ENCODE data around the gene SPRR1B. TPM values are rescaled to one million over a fixed set of nuclear protein-coding genes. Genes with fewer than 3 reads are reported as not detected.
"Not testable (repeated sequence)": the region's sequence is repeated elsewhere in the genome, so short reads cannot be mapped to it uniquely, and the experiment has no call there.

SPRR1B gene, protein sequence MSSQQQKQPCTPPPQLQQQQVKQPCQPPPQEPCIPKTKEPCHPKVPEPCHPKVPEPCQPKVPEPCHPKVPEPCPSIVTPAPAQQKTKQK
- not detected in 2 replicates for total RNA-seq (2014; rRNA removed; shearing (Covaris generic))
- polyA plus RNA-seq (2015; cell fraction: cytosol; rRNA removed): not detected in 2 replicates
- polyA plus RNA-seq (2015; cell fraction: nucleus; rRNA removed): not detected in 2 replicates

DNA sequence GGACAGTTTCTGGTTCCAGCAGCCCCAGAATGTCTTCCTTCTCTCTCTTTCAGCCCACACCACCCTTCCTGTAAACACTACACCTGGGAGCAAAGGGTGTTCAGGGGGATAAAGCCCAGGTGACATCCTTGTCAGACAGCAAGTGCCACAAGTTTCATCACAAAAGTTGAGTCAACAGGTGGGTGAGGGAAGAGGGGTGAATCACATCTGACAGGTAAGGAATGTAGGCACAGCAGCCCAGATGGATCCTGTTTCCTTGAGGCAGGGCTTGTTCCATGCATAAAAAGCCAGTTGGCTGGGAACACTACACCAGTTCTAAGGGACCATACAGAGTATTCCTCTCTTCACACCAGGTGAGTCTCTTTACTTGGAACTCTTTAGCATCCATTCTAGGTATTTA is at the start of gene SPRR1B:
TSS of gene SPRR1B (plus strand) at position 309 of the 400 bp plus-strand sequence. CDS start 1,143 bp downstream, outside the sequence.
- DNase-seq (ENCODE audit: low read depth): no peak

DNA sequence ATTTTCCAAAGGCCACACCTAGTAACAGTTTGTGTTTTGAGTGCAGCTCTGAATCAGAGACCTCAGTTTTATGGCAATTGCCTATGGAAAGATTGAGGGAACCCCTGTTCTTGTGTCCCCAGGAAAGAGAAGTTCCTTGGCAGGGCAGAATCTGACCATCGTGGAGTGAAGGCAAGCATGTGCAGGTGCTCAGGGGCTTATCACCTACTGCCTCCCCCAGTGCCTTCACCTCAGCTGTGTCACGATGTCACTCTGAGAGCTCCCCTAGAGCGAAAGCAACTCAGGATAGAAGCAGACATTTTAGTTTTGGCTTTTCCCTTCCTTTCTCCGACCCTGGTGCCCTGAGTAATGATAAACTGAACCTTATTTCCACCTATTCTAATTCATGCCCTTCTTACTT is 48.9 kb upstream of the SPRR1B start:
- no peak for DNase-seq (ENCODE audit: low read depth)

DNA sequence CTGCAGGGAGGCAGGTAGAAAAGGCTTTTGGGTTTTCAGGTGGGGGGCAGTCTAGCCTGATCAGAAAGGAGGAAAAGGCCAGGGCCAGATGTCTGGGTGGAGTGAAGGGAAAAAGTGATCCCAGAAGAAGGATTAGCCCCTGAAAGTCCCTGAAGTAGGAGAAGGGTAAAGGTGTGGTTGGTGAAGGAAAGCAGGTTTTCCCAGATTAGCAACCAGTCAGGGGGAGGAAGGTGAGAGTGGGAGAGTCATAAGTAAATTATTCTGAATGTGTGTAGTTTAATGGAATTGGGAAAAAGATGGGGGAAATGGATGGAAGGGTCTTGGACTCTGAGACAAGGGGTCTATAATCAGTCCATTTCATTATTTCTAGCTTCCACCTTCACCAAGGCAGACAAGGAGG is 47.8 kb upstream of the SPRR1B start:
- DNase-seq (ENCODE audit: low read depth): no peak

DNA sequence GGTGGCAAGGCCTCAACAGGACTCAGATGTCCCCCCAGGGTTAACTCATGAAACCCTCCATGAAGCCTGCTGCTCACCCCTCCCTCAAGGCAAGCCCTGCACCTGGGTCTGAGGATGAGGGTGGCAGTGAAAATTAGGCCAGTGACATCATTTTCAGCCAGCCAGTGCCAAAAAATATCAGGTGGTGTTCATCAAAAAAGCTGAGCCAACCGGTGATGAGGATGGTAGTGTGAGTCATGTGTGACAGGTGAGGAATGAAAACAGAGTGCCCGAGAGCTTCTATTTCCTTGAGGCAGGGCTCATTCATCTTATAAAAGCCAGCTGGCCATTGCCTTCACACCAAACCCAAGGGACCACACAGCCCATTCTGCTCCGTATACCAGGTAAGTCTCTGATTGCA is 47.3 kb upstream of the SPRR1B start, which contains the start of gene SPRR1A:
TSS of gene SPRR1A (plus strand) at position 339 of the 400 bp plus-strand sequence. CDS start 1,150 bp downstream, outside the sequence.
- DNase-seq (ENCODE audit: low read depth): no peak

- no peak for DNase-seq (ENCODE audit: low read depth)
Measured at GRCh38 chr1:152986578-152986977, 44.4 kb upstream of the SPRR1B start.

- DNase-seq (ENCODE audit: low read depth): no peak
Measured at GRCh38 chr1:152993186-152993585, 37.8 kb upstream of the SPRR1B start.

DNA sequence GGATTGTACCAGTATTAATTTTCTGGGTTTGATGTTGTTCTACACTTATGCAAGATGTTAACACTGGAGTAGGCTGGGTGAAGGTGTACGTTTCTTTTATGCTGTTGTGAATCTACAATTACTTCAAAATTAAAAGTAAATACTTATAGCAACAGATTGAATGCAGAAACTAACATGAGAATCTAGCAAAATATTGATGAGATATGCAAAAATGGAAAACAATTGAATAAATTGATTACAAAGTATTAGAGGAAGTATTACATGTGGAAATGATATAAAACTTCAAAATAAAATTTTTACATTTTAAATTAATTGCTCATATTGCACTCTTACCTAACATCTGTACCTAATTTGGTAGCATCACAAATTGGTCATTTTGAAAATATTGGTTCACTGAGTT is 35.2 kb upstream of the SPRR1B start:
- no peak for DNase-seq (ENCODE audit: low read depth)

DNA sequence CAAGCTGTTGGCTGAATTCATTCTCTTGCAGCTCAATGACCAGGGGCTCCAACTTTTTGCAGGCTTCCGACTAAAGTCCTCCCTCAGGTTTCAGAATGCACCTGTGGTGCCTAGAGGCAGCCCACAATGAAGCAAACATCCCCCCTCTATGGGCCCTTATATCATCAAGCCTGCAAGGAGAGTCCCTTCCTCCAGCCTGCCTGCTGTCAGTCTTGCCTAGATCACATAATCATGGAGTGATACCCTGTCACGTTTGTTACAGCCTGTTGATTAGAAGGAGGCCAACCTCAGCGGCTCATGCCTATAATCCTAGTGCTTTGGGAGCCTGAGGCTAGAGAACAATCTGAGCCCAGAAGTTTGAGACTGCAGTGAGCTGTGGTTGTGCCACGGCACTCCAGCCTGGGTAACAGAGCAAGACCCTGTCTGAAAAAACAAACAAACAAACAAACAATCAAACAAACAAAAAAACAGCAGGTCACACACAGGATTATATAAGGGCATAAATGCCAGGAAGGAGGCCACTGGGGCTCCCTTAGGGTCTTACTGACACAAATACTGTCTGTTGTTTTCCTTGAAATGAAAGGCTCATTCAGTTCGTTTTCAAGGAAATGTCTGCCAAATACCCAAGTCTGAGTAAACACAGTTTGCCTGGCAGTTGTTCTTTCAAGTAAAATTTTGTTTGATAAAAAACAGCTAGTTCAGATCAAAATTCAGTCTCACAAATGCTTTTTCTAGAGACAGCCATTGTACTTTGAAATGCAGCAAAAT is 34.2 kb upstream of the SPRR1B start:
- no peak for DNase-seq (ENCODE audit: low read depth)

DNA sequence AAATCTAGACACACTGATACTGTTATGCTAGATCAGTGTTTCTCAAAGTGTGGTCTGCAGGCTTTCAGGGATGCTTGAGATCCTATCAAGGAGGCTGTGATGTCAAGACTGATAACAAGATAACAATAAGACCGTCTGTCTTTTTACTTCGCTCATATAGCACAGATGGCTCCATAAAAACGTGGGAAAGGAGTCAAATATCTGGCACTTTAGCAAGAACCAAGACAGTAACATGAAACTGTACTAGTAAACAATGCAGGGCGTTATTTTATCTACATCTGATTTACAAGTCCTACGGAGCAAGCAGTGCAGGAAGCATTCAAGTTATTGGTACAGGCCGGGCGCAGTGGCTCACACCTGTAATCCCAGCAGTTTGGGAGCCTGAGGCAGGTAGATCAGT is 33.1 kb upstream of the SPRR1B start:
- no peak for DNase-seq (ENCODE audit: low read depth)

GRCh38 chr1:152998476-152998875 is 32.5 kb upstream of the SPRR1B start:
- no peak for DNase-seq (ENCODE audit: low read depth)

GRCh38 chr1:152999818-153000217 is 31.2 kb upstream of the SPRR1B start:
- DNase-seq (ENCODE audit: low read depth): no peak

- peak; percentile 74 for DNase-seq (ENCODE audit: low read depth)
Measured at GRCh38 chr1:153000294-153000693, 30.7 kb upstream of the SPRR1B start.

GRCh38 chr1:153001382-153001781 is 29.6 kb upstream of the SPRR1B start, which contains the start of gene SPRR3:
Gene SPRR3, plus strand, starts transcription at chr1:153001749. Its CDS starts 1,272 bp downstream, at chr1:153003021.
- no peak for DNase-seq (ENCODE audit: low read depth)

DNA sequence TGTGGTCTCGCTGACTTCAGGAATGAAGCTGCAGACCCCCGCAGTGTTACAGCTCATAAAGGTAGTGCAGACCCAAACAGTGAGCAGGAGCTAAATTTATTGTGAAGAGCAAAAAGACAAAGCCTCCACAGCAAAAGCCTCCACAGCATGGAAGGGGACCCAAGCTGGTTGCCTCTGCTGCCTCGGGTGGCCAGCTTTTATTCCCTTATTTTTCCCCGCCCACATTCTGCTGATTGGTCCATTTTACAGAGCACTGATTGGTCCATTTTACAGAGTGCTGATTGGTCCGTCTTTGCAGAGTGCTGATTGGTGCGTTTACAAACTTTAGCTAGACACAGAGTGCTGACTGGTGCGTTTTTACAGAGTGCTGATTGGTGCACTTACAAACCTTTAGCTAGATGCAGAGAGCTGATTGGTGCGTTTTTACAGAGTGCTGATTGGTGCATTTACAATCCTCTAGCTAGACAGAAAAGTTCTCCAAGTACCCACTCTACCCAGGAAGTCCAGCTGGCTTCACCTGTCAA is 19.7 kb upstream of the SPRR1B start:
- not testable (repeated sequence) for DNase-seq (ENCODE audit: low read depth)

DNA sequence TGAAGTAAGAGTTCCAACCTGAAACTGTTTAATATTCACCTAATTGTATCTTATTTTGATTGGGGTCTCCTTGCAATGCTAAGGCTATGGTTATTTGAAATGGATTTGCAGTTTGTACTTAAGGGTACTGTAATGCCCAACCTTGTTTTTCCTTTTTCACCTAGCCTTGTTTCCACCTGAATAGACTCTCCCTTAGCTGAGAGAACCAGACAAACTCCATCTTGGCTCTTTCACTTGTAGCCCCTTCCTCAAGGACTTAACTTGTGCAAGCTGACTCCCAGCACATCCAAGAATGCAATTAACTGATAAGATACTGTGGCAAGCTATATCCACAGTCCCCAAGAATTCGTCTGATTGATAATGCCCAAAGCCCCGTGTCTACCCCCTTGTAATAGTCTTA is 9.2 kb upstream of the SPRR1B start:
- not testable (repeated sequence) for DNase-seq (ENCODE audit: low read depth)

GRCh38 chr1:153022340-153022739 is 8.7 kb upstream of the SPRR1B start:
- not testable (repeated sequence) for DNase-seq (ENCODE audit: low read depth)

GRCh38 chr1:153023109-153023508 is 7.9 kb upstream of the SPRR1B start:
- DNase-seq (ENCODE audit: low read depth): no peak

GRCh38 chr1:153024413-153024812 is 6.6 kb upstream of the SPRR1B start:
- DNase-seq (ENCODE audit: low read depth): no peak

GRCh38 chr1:153025797-153026196 is 5.2 kb upstream of the SPRR1B start:
- no peak for DNase-seq (ENCODE audit: low read depth)

DNA sequence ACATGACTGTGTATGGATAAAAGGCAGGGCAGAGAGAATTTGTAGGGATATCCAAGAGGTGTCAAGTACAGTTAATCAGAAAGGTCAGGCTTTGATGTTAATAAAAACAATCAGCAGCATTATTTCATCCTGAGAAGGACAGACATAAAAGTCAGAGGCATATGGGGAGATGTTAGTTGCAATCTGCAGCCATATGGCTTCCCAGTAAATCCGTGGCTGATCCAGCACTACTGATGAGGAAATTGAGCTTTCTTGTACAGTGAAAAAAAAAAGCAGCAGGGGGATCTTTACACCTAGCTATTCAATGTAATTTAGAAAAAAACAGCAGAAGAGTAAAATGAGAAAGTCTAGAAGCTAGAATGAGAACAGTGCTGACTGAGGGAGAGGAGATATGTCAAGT is 2.2 kb upstream of the SPRR1B start:
- DNase-seq (ENCODE audit: low read depth): no peak

GRCh38 chr1:153032073-153032472 is 1.1 kb downstream of the SPRR1B start:
- no peak for DNase-seq (ENCODE audit: low read depth)

DNA sequence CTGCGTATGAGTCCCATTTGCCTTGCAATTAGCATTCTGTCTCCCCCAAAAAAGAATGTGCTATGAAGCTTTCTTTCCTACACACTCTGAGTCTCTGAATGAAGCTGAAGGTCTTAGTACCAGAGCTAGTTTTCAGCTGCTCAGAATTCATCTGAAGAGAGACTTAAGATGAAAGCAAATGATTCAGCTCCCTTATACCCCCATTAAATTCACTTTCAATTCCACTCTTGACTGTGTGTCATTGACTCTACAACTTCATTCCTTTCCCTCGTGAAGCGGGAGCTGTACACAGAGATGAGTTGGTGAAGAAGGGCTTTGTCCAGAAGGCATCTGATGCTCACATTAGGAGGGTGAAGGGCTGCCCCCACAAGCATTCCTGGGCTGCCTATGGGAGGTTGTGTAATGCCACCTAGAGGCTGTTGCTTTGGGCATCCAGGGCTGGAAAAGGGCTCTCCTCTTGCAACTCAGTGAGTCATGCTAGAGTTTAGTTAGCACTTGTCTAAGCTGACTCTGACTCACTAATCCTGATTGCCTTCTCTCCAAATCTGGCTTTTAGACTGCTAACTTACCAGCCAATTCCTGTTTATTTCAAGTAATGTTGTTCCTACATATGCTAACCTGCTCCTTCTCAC is 1.8 kb downstream of the SPRR1B start:
- DNase-seq (ENCODE audit: low read depth): peak; percentile 90
